Effector memory CD8-positive, alpha-beta T cell (primary cell): ENCODE measurements around the gene NAPB.

ENCODE experiments used
- ATAC-seq: fragments of 150-1000 bp; cut with Tn5 transposase; replicated peaks from 2 replicates; pipeline ENCODE4 v1.10.0; 2021; ENCODE audit warnings: mild to moderate bottlenecking, moderate library complexity
- DNase-seq, 3 experiments: peaks; one replicate each; pipeline ENCODE4 v3.0.0; 2021
- H3K27ac Mint-ChIP-seq, 2 donors: one replicate each; pipeline ENCODE4 v1.8.0; 2022; ENCODE audit warnings: mild to moderate bottlenecking in 2 of 2, mixed read lengths in 2 of 2, moderate library complexity in 2 of 2
- H3K27me3 Mint-ChIP-seq, 2 donors: one replicate each; pipeline ENCODE4 v1.8.0; 2022; ENCODE audit warnings: mixed read lengths in 2 of 2
- H3K36me3 Mint-ChIP-seq: one replicate; pipeline ENCODE4 v1.8.0; 2022; ENCODE audit warnings: mild to moderate bottlenecking, moderate library complexity, mixed read lengths; ENCODE audit not compliant: insufficient read depth
- H3K4me1 Mint-ChIP-seq, 2 donors: one replicate each; pipeline ENCODE4 v1.8.0; 2022; ENCODE audit warnings: low read depth in 2 of 2, mixed read lengths in 2 of 2
- H3K4me3 Mint-ChIP-seq, 2 donors: one replicate each; pipeline ENCODE4 v1.8.0; 2022; ENCODE audit warnings: mild to moderate bottlenecking in 2 of 2, mixed read lengths in 2 of 2, moderate library complexity in 2 of 2
- H3K9me3 Mint-ChIP-seq, 2 donors: one replicate each; pipeline ENCODE4 v1.8.0; 2022; ENCODE audit warnings: mixed read lengths in 2 of 2

NAPB gene

GRCh38 chr20:23363257-23363649, 58.0 kb downstream of the NAPB start:
- DNase-seq = no peak
- no peaks in the 10 kb centered on the region for H3K27me3 Mint-ChIP-seq

GRCh38 chr20:23362392-23363256, 58.7 kb downstream of the NAPB start:
- H3K4me1 Mint-ChIP-seq = peaks cover 38 to 43% of the 10 kb centered on the region in 2 donors

More at GRCh38 chr20:23363257-23363649, 58.0 kb downstream of the NAPB start:
- no peaks in the 10 kb centered on the region for H3K9me3 Mint-ChIP-seq
- H3K4me3 Mint-ChIP-seq = peak overlapping the region; percentile 98
- peaks cover 41% of the 10 kb centered on the region for H3K36me3 Mint-ChIP-seq
- H3K4me1 Mint-ChIP-seq = peaks cover 35 to 43% of the 10 kb centered on the region in 2 donors
- no peak for ATAC-seq
- H3K27ac Mint-ChIP-seq = peak overlapping the region; percentile 99

GRCh38 chr20:23361476-23362391, 59.6 kb downstream of the NAPB start, which contains the start of gene GZF1:
Gene GZF1, plus strand, starts transcription at chr20:23362182. Its CDS starts 2,202 bp downstream, at chr20:23364384.
- Mint-ChIP-seq H3K27me3 (no peaks in the 10 kb centered on the region), H3K9me3 (no peaks in the 10 kb centered on the region), H3K27ac (peak within 1 kb of the TSS; percentile 99), H3K4me3 (peak within 1 kb of the TSS; percentile 98), H3K4me1 (peaks cover 38 to 41% of the 10 kb centered on the region in 2 donors), H3K36me3 (peaks cover 45% of the 10 kb centered on the region)
- peak; percentile 98 to 99 (median 99) for DNase-seq
- peak; percentile 70 for ATAC-seq

More at GRCh38 chr20:23362392-23363256, 58.7 kb downstream of the NAPB start:
- H3K27me3 Mint-ChIP-seq = no peaks in the 10 kb centered on the region
- peak overlapping the region; percentile 98 for H3K4me3 Mint-ChIP-seq
- DNase-seq = peak; percentile 50 to 55 (median 53)
- peak overlapping the region; percentile 99 for H3K27ac Mint-ChIP-seq
- peak; percentile 5 for ATAC-seq
- peaks cover 44% of the 10 kb centered on the region for H3K36me3 Mint-ChIP-seq
- H3K9me3 Mint-ChIP-seq = no peaks in the 10 kb centered on the region

GRCh38 chr20:23361119-23361475, 60.2 kb downstream of the NAPB start:
- peak overlapping the region; percentile 77 to 79 for H3K4me3 Mint-ChIP-seq
- peaks cover 43% of the 10 kb centered on the region for H3K36me3 Mint-ChIP-seq
- DNase-seq (no peak), ATAC-seq (no peak)
- no peaks in the 10 kb centered on the region for H3K9me3 Mint-ChIP-seq
- peaks cover 33 to 34% of the 10 kb centered on the region in 2 donors for H3K4me1 Mint-ChIP-seq
- no peaks in the 10 kb centered on the region for H3K27me3 Mint-ChIP-seq
- peak overlapping the region; percentile 99 for H3K27ac Mint-ChIP-seq

- peaks cover 31% of the 10 kb centered on the region in 2 donors for H3K4me1 Mint-ChIP-seq
- H3K4me3 Mint-ChIP-seq = peak overlapping the region; percentile 77 to 79
- no peaks in the 10 kb centered on the region for H3K27me3 Mint-ChIP-seq
- H3K36me3 Mint-ChIP-seq = peaks cover 47% of the 10 kb centered on the region
- ATAC-seq (no peak), DNase-seq (no peak)
- no peaks in the 10 kb centered on the region for H3K9me3 Mint-ChIP-seq
- peak overlapping the region; percentile 99 for H3K27ac Mint-ChIP-seq
Measured at GRCh38 chr20:23360531-23360930, 60.8 kb downstream of the NAPB start.

- peak overlapping the region; percentile 97 to 99 for H3K27ac Mint-ChIP-seq
Measured at GRCh38 chr20:23358923-23359593, 62.2 kb downstream of the NAPB start.

GRCh38 chr20:23358563-23358906, 62.8 kb downstream of the NAPB start:
- no peak for ATAC-seq
- Mint-ChIP-seq H3K36me3 (peaks cover 51% of the 10 kb centered on the region), H3K4me1 (peaks cover 15 to 21% of the 10 kb centered on the region in 2 donors), H3K9me3 (no peaks in the 10 kb centered on the region), H3K4me3 (peak overlapping the region; percentile 92 to 97), H3K27ac (peak overlapping the region; percentile 97 to 99), H3K27me3 (no peaks in the 10 kb centered on the region)
- DNase-seq = no peak

More at GRCh38 chr20:23358923-23359593, 62.2 kb downstream of the NAPB start:
- ATAC-seq (no peak), DNase-seq (no peak)
- H3K36me3 Mint-ChIP-seq = peaks cover 50% of the 10 kb centered on the region
- peak overlapping the region; percentile 92 to 97 for H3K4me3 Mint-ChIP-seq
- peaks cover 19 to 22% of the 10 kb centered on the region in 2 donors for H3K4me1 Mint-ChIP-seq
- no peaks in the 10 kb centered on the region for H3K9me3 Mint-ChIP-seq
- H3K27me3 Mint-ChIP-seq = no peaks in the 10 kb centered on the region

- peaks cover 10 to 16% of the 10 kb centered on the region in 2 donors for H3K4me1 Mint-ChIP-seq
- DNase-seq = peak; percentile 99 to 100 (median 100)
- peaks cover 52% of the 10 kb centered on the region for H3K36me3 Mint-ChIP-seq
- peak overlapping the region; percentile 97 to 99 for H3K27ac Mint-ChIP-seq
- H3K9me3 Mint-ChIP-seq = no peaks in the 10 kb centered on the region
- peak overlapping the region; percentile 92 to 97 for H3K4me3 Mint-ChIP-seq
- H3K27me3 Mint-ChIP-seq = no peaks in the 10 kb centered on the region
- peak; percentile 68 for ATAC-seq
Measured at GRCh38 chr20:23357767-23358562, 63.3 kb downstream of the NAPB start.

- Mint-ChIP-seq H3K4me3 (peak overlapping the region in 1 of 2 donors; percentile 5), H3K27me3 (no peaks in the 10 kb centered on the region), H3K36me3 (peaks cover 42% of the 10 kb centered on the region), H3K27ac (peak overlapping the region in 1 of 2 donors; percentile 20), H3K4me1 (peaks cover 11 to 18% of the 10 kb centered on the region in 2 donors), H3K9me3 (no peaks in the 10 kb centered on the region)
- no peak for DNase-seq
- no peak for ATAC-seq
Measured at GRCh38 chr20:23356203-23356602, 65.1 kb downstream of the NAPB start.

GRCh38 chr20:23350904-23351838, 70.1 kb downstream of the NAPB start:
- H3K36me3 Mint-ChIP-seq = peaks cover 45% of the 10 kb centered on the region
- H3K9me3 Mint-ChIP-seq = no peaks in the 10 kb centered on the region
- peak overlapping the region; percentile 100 for H3K27ac Mint-ChIP-seq
- peaks cover 14 to 18% of the 10 kb centered on the region in 2 donors for H3K4me1 Mint-ChIP-seq
- no peaks in the 10 kb centered on the region for H3K27me3 Mint-ChIP-seq
- ATAC-seq (peak; percentile 30), DNase-seq (peak; percentile 58 to 68 (median 60))
- peak overlapping the region; percentile 94 to 95 for H3K4me3 Mint-ChIP-seq

- no peaks in the 10 kb centered on the region for H3K9me3 Mint-ChIP-seq
Measured at GRCh38 chr20:23350196-23350903, 70.9 kb downstream of the NAPB start, which contains the start of gene NXT1. Gene NXT1, plus strand, starts transcription at chr20:23350791. Its CDS starts 3,251 bp downstream, at chr20:23354042.

More at GRCh38 chr20:23350196-23350903, 70.9 kb downstream of the NAPB start, which contains the start of gene NXT1:
- Mint-ChIP-seq H3K36me3 (peaks cover 37% of the 10 kb centered on the region), H3K27ac (peak within 1 kb of the TSS; percentile 100), H3K4me1 (peaks cover 14 to 18% of the 10 kb centered on the region in 2 donors), H3K4me3 (peak within 1 kb of the TSS; percentile 94 to 95), H3K27me3 (no peaks in the 10 kb centered on the region)
- DNase-seq (peak; percentile 96 to 98 (median 98)), ATAC-seq (peak; percentile 74)
